Central memory CD4-positive, alpha-beta T cell (primary cell): ENCODE results near the gene FOXI1.

Source experiments
- DNase-seq: peaks from one replicate; pipeline ENCODE4 v3.0.0; 2022

The FOXI1 gene

GRCh38 chr5:170154297-170154696 is 48.6 kb downstream of the FOXI1 start:
- DNase-seq: no peak

GRCh38 chr5:170154744-170155143 is 49.0 kb downstream of the FOXI1 start:
- no peak for DNase-seq

DNA sequence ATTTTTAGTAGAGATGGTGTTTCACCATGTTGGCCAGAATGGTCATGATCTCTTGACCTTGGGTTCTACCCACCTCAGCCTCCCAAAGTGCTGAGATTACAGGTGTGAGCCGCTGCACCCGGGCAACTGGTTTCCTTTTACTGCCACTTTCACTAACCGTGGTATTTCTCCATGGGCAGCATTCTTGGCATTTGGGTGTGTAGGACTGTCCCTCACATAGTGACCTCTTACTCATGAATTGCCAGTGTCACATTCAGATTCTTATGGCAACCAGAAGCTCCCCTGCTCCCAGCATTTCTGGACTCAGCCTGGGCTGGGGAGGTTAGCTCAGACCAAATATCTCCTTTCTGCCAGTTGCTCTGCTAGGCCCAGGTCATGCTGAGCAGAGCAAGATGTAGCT is 50.1 kb downstream of the FOXI1 start:
- no peak for DNase-seq

DNA sequence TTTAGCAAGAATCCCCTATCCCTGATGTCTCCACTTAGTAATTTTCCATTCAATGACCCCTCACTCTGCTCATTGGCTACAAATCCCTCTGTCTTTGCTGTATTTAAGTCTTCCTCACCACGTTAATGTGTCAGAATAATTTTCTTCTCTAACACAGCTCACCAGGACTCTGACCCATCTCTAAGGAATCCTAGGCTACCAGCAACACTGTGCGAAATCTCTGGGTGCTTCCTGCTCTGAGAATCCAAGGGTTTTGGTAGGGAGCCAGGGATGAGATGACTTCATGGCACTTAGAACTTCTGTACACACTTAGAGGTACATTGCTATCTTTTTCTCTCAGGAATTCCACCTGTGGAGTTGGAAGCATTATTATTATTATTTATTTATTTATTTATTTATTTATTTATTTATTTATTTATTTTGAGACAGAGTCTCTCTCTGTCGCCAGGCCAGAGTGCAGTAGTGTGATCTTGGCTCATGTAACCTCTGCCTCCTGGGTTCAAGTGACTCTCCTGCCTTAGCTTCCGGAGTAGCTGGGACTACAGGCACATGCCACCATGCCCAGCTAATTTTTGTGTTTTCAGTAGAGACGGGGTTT is 53.5 kb downstream of the FOXI1 start:
- DNase-seq: no peak
